OCI-LY7 (cell line): ENCODE measurements around the gene ZNF530. TPM values are rescaled to one million over a fixed set of nuclear protein-coding genes. Genes with fewer than 3 reads are reported as not detected.

ENCODE experiments used
- BruUV-seq: library from RNA; stranded (reverse); fragments of 400-500 nt; replicated peaks from 2 replicates; lab custom pipeline; 2021; lab: Mats Ljungman, UMichigan
- CTCF ChIA-PET: fragments of 300-600 bp; sonication (Branson Sonifier 250); formaldehyde crosslinking; loops from one replicate; lab custom pipeline; 2022; ENCODE audit warnings: antibody characterized with exemption; ENCODE audit not compliant: unreplicated experiment; lab: Charles Lee
- POLR2A ChIA-PET: fragments of 300-600 bp; sonication (Branson Sonifier 250); formaldehyde crosslinking; loops from one replicate; lab custom pipeline; 2022; ENCODE audit warnings: antibody characterized with exemption; lab: Charles Lee
- DNase-seq: peaks from one replicate; pipeline ENCODE4 v3.0.0-alpha.2; 2015; ENCODE audit warnings: low spot score
- H2AFZ ChIP-seq: fragments of 200-600 bp; sonication (generic), shearing (Covaris generic); 2 replicates; pipeline ENCODE4 v1.6.1; 2014; ENCODE audit warnings: mild to moderate bottlenecking, antibody characterized with exemption, low read length, moderate library complexity
- H3K27ac ChIP-seq: fragments of 200-600 bp; sonication (generic); 2 replicates; pipeline ENCODE4 v1.5.1; 2014; ENCODE audit warnings: mixed run types, low read depth, mild to moderate bottlenecking, moderate library complexity, low read length, inconsistent platforms; ENCODE audit not compliant: poor library complexity, severe bottlenecking
- H3K36me3 ChIP-seq: fragments of 200-600 bp; sonication (generic); 2 replicates; pipeline ENCODE4 v1.6.1; 2014; ENCODE audit warnings: mild to moderate bottlenecking, antibody characterized with exemption, low read length, moderate library complexity, mixed read lengths; ENCODE audit not compliant: insufficient read depth
- H3K4me1 ChIP-seq: fragments of 200-600 bp; sonication (generic); 2 replicates; pipeline ENCODE4 v1.5.1; 2014; ENCODE audit warnings: mild to moderate bottlenecking, low read length; ENCODE audit not compliant: insufficient read depth, poor library complexity, severe bottlenecking
- H3K4me2 ChIP-seq: fragments of 200-600 bp; sonication (generic); 2 replicates; pipeline ENCODE4 v1.6.1; 2014; ENCODE audit warnings: mild to moderate bottlenecking, low read length
- H3K4me3 ChIP-seq: fragments of 200-600 bp; sonication (generic); 2 replicates; pipeline ENCODE4 v1.5.1; 2014; ENCODE audit warnings: mild to moderate bottlenecking, low read depth, low read length; ENCODE audit not compliant: poor library complexity, severe bottlenecking
- H3K79me2 ChIP-seq: fragments of 200-600 bp; sonication (generic); 2 replicates; pipeline ENCODE4 v1.6.1; 2016; ENCODE audit warnings: low read depth, mild to moderate bottlenecking, low read length, moderate library complexity, mixed read lengths; ENCODE audit not compliant: insufficient read depth
- H3K9me2 ChIP-seq: fragments of 200-600 bp; sonication (generic); 2 replicates; pipeline ENCODE4 v1.6.1; 2016; ENCODE audit warnings: mild to moderate bottlenecking, low read length, mixed read lengths; ENCODE audit not compliant: insufficient read depth
- H3K9me3 ChIP-seq: fragments of 200-600 bp; sonication (generic); 2 replicates; pipeline ENCODE4 v1.6.1; 2014; ENCODE audit warnings: mild to moderate bottlenecking, mixed run types, low read length, mixed read lengths
- H4K20me1 ChIP-seq: fragments of 200-600 bp; sonication (generic); 2 replicates; pipeline ENCODE4 v1.6.1; 2014; ENCODE audit warnings: mild to moderate bottlenecking, antibody characterized with exemption, low read length, moderate library complexity, mixed read lengths; ENCODE audit not compliant: insufficient read depth
- CTCF ChIP-seq: fragments of 200-600 bp; sonication (generic); conservative IDR thresholded peaks from 2 replicates; pipeline ENCODE4 v1.5.1; 2014; ENCODE audit warnings: mild to moderate bottlenecking, antibody characterized with exemption, low read length, moderate library complexity, mixed read lengths
- EZH2phosphoT487 ChIP-seq: fragments of 200-600 bp; sonication (generic); IDR thresholded peaks from 2 replicates; pipeline ENCODE4 v1.6.1; 2018; ENCODE audit warnings: low read depth, borderline replicate concordance, mild to moderate bottlenecking, mixed run types, antibody characterized with exemption, low read length, moderate library complexity, mixed read lengths
- intact Hi-C: fragments of 100-400 bp; cut with micrococcal nuclease; formaldehyde crosslinking; loops from one replicate; pipeline ENCODE4 v1.10.0; 2022; ENCODE audit not compliant: unreplicated experiment
- total RNA-seq, 2 experiments: library from RNA; depleted of rRNA in 1 of 2; stranded (reverse); fragments of >200 nt in 1 of 2; shearing (Covaris generic) in 1 of 2; gene quantifications; 2 replicates each; pipeline ENCODE4 v1.2.3, GENCODE V29; 2014 to 2022

The ZNF530 gene
- total RNA-seq, 2 experiments from 2014 or later, result 8.0 to 13.4 TPM

GRCh38 chr19:57570707-57571106, 29.0 kb upstream of the ZNF530 start:
- CTCF ChIA-PET, result no interaction called here
- intact Hi-C loops, result no loop called here
- Histone ChIP-seq H3K79me2 (no peaks in the 10 kb centered on the region), H3K9me3 (peaks cover 35% of the 10 kb centered on the region), H3K9me2 (no peaks in the 10 kb centered on the region), H3K36me3 (peaks cover 52% of the 10 kb centered on the region), H3K4me3 (no peak overlapping the region), H2AFZ (no peak overlapping the region), H3K4me2 (no peak overlapping the region), H3K4me1 (no peaks in the 10 kb centered on the region), H4K20me1 (no peaks in the 10 kb centered on the region), H3K27ac (no peak overlapping the region)
- no TSS peak for BruUV-seq
- POLR2A ChIA-PET, result no interaction called here
- TF ChIP-seq CTCF, result no peak
- no peak for TF ChIP-seq EZH2phosphoT487
- DNase-seq, result no peak

- intact Hi-C loops, result no loop called here
- POLR2A ChIA-PET, result no interaction called here
- H4K20me1 ChIP-seq, result no peaks in the 10 kb centered on the region
- BruUV-seq, result no TSS peak
- no peaks in the 10 kb centered on the region for H3K79me2 ChIP-seq
- H3K36me3 ChIP-seq, result peaks cover 69% of the 10 kb centered on the region
- CTCF ChIA-PET, result no interaction called here
- no peak overlapping the region for H3K4me3 ChIP-seq
- no peak for TF ChIP-seq EZH2phosphoT487
- H3K4me1 ChIP-seq, result peaks cover 2% of the 10 kb centered on the region
- no peak for DNase-seq
- H3K27ac ChIP-seq, result no peak overlapping the region
- H3K4me2 ChIP-seq, result no peak overlapping the region
- H3K9me3 ChIP-seq, result peaks cover 23% of the 10 kb centered on the region; the same call in 1 of the 2 replicates
- no peak overlapping the region for H2AFZ ChIP-seq
- H3K9me2 ChIP-seq, result no peaks in the 10 kb centered on the region
Measured at GRCh38 chr19:57572415-57572947, 27.2 kb upstream of the ZNF530 start.

- H3K27ac ChIP-seq, result no peak overlapping the region
Measured at GRCh38 chr19:57576661-57577060, 23.0 kb upstream of the ZNF530 start.

More at GRCh38 chr19:57576661-57577060, 23.0 kb upstream of the ZNF530 start:
- Histone ChIP-seq H3K9me3 (peaks cover 36% of the 10 kb centered on the region), H3K79me2 (peaks cover 3% of the 10 kb centered on the region; the same call in 1 of the 2 replicates), H3K4me3 (no peak overlapping the region), H4K20me1 (no peaks in the 10 kb centered on the region), H3K9me2 (no peaks in the 10 kb centered on the region), H2AFZ (no peak overlapping the region), H3K4me2 (no peak overlapping the region), H3K36me3 (peaks cover 61% of the 10 kb centered on the region), H3K4me1 (peaks cover 9% of the 10 kb centered on the region)
- ChIA-PET CTCF (no interaction called here), POLR2A (no interaction called here)
- intact Hi-C loops, result no loop called here
- no TSS peak for BruUV-seq
- no peak for DNase-seq
- TF ChIP-seq EZH2phosphoT487 (no peak), CTCF (no peak)
